Erythroblast (primary cell): Measurements from ENCODE around the gene TBC1D9B.

Experiments used
- GATA1 ChIP-seq: IDR thresholded peaks from 2 replicates; pipeline ENCODE4 v1.6.1; 2011; ENCODE audit warnings: low read depth, mild to moderate bottlenecking, control low read depth, low read length, moderate library complexity
- POLR2A ChIP-seq: IDR thresholded peaks from 2 replicates; pipeline ENCODE4 v1.6.1; 2011; ENCODE audit warnings: mild to moderate bottlenecking, low read length

DNA sequence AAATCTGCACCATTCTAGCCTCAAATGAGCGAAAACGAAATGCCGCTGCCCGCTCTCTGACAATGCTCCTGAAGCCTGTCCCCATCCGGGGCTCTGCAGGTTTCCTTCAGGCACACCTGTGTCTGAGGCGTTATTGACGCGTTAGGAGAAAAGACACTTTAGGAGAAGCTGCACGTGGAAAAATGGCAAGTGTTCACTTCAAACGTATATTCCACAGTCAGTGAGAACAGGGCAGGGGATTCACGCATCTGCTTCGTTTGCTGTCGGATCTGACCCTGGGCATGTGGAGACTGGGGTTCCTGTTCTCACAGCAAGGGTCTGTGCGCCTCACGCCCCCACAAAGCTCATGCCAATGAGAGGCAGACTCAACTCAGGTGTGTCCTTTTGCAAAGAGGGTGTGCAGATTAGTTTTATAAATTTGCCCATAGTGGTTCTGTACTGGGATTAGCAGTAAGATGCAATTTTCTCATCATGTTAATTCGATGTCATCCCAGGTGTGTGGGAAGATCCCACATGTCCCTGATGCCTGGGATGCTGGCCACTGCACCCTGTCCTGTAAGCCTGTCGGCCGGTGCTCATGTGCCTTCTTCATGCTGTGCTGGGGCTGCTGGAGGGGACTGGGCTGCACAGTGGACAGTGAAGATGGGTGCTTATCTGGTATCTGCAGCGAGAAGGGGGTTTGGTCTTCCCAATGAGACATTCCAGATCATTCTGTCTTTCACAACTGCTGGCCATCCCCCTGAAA, 11.2 kb upstream of the TBC1D9B start:
- no peak for TF ChIP-seq POLR2A
- TF ChIP-seq GATA1, result no peak
